ENCODE measurements around the gene TBRG1.

The TBRG1 gene

DNA sequence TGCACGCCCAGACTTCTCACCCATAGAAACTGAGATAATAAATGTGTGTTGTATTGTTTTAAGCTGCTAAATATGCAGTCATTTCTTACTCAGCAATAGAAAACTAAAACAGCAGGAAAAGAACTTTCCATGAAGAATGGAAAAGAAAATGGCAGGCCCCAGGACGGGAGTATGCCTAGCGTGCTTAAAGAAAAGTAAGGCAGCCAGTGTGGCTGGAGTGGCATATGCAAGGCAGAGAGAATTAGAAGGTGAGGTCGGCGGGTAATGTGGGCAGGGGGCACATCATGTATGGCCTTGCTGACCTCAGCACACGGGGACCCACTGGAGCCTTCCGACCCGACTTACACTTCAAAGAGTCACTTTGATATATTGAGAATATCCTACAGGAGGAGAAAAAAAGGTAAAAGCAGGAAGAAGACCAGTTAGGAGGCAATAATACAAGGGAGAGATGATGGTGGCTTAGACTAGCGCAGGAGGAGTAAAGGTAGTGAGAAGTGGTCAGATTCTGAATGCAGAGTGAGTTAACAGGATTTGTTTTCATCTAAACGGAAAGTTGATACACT, 20.5 kb downstream of the TBRG1 start:
- in situ Hi-C loops (cut with MboI; ENCODE audit: low sequenced_read_pairs, unreplicated experiment): loop anchor here (10.0 kb wide), 1 partner anchor 212 kb away; no protein-coding TSS in a partner anchor
- DNase-seq (ENCODE audit: low spot score): no peak
- TF ChIP-seq, protein P1, sequence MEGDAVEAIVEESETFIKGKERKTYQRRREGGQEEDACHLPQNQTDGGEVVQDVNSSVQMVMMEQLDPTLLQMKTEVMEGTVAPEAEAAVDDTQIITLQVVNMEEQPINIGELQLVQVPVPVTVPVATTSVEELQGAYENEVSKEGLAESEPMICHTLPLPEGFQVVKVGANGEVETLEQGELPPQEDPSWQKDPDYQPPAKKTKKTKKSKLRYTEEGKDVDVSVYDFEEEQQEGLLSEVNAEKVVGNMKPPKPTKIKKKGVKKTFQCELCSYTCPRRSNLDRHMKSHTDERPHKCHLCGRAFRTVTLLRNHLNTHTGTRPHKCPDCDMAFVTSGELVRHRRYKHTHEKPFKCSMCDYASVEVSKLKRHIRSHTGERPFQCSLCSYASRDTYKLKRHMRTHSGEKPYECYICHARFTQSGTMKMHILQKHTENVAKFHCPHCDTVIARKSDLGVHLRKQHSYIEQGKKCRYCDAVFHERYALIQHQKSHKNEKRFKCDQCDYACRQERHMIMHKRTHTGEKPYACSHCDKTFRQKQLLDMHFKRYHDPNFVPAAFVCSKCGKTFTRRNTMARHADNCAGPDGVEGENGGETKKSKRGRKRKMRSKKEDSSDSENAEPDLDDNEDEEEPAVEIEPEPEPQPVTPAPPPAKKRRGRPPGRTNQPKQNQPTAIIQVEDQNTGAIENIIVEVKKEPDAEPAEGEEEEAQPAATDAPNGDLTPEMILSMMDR (IDR thresholded peaks at IDR 0.05; ENCODE audit: borderline replicate concordance, control extremely low read depth, extremely low read depth, insufficient read depth, missing control alignments): no peak

DNA sequence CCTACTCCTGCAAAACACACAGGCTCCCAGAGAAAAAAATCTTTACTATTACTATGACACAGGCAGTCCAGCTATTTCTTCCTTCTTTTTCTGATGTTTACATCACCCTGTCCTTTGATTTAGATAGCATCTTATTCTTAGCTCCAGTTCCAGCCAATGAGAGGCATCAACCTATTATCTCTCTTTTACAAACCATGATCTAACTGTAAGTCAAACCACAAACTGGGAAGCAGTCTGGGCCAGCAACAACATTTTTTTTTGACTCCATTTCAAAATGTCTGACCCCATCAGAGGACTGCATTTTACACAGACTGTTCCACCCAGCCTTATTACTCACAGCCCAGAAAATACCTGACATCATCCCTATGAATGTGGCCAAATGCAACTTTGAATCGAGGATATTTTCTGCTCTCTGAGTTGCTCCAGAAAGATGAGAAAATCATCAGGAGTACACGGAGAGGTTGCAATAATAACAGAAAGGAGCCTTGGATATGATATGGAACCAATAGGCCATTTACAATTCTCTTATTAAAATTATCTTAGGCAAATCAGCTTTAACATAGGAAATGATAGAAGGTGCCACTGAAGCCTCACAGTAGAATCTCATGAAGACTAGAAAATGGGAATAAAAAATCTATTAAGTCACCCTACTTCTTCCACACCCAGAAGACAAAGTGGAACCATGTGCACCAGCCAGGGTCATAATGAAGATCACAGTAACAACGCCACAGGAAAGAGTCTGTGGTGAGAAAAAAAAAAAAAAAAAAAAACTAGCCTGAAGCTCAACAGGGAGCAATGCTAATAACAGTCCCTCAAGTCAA, 21.2 kb downstream of the TBRG1 start:
- DNase-seq (ENCODE audit: low spot score): no peak
- TF ChIP-seq, protein P1 (IDR thresholded peaks at IDR 0.05; ENCODE audit: borderline replicate concordance, control extremely low read depth, extremely low read depth, insufficient read depth, missing control alignments): no peak
- in situ Hi-C loops (cut with MboI; ENCODE audit: low sequenced_read_pairs, unreplicated experiment): loop anchor here (10.0 kb wide), 1 partner anchor 211 kb away; no protein-coding TSS in a partner anchor

DNA sequence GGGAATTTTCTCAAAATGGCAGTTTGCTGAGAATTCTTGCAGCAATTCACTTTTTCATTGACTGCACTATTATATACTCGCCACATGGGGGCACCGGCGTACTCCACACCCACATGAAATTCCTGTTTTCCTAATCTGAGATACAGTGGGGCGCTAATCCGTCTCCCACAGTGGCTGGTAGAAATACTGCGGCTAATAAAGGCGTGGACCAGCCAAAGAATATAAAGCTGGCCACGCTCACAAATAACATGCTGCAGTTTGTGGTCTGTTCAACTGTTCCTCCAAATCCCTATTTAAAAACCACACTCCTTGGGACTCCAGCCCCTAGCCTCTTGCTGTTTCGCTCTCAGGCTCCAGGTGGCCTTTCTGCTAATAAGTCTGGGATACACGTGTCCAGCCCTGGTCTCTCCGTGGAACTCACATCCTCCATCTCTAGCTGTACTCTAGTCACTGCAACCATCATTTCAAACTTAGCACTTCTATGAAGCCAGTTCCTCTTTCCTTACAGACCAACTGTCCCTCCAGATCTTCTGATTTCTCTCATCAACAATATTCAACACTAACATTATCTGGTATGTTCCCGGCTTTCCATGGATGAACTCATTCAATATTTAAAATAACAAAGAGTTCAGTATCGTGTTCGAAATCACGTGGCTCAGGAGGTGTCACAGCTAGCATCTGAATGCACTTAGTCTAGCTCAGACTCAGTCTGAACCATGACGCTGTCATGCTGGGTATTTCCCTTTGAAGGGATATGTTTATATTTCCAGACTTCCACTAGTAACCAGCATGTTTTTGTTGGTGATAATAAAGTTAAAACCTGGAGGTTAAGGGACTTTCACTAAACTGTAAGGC, 22.0 kb downstream of the TBRG1 start:
- TF ChIP-seq, protein P1 (IDR thresholded peaks at IDR 0.05; ENCODE audit: borderline replicate concordance, control extremely low read depth, extremely low read depth, insufficient read depth, missing control alignments): peak; percentile 70
- in situ Hi-C loops (cut with MboI; ENCODE audit: low sequenced_read_pairs, unreplicated experiment): loop anchor here (10.0 kb wide), 1 partner anchor 210 kb away; no protein-coding TSS in a partner anchor
- DNase-seq (ENCODE audit: low spot score): peak; percentile 48

DNA sequence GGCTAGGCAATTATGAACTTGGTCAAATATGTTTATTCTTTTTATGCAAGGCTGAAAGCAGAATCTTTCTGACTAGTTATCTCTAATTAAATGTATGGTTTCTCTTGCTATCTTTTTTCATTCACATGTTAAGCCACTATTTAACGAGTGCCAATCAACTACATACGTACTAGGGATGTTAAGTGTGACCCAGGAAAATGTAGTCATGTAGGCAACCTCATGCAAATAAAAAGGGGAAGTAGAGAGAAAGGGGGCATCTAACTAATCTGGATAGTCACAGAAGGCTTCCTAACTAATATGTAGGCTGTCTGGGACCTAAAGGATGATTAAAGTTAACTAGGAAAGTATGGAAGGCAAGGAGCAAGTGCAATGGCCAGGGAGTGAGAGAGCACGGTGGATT, 23.5 kb downstream of the TBRG1 start:
- in situ Hi-C loops (cut with MboI; ENCODE audit: low sequenced_read_pairs, unreplicated experiment): loop anchor here (10.0 kb wide), 1 partner anchor 209 kb away; no protein-coding TSS in a partner anchor
- TF ChIP-seq, protein P1 (IDR thresholded peaks at IDR 0.05; ENCODE audit: borderline replicate concordance, control extremely low read depth, extremely low read depth, insufficient read depth, missing control alignments): no peak
- DNase-seq (ENCODE audit: low spot score): no peak

DNA sequence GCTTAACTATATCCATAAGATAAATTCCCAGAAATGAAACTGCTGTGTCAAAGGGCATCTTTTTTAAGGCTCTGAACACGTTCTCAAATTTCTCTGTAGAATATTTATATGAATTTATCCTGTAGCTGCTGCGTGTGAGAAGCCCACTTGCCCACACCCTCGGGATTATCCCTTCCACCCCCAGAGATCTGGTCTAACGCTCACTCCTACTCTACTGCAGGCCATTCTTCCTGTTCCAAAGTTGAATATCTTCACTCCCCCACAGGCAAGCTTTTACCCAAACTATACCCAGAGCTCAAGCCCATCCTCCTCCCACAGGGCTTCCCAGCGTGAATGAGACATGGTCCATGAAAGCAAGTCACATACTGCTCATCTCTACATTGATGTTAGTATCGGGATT, 25.9 kb downstream of the TBRG1 start:
- TF ChIP-seq, protein P1 (IDR thresholded peaks at IDR 0.05; ENCODE audit: borderline replicate concordance, control extremely low read depth, extremely low read depth, insufficient read depth, missing control alignments): no peak
- in situ Hi-C loops (cut with MboI; ENCODE audit: low sequenced_read_pairs, unreplicated experiment): loop anchor here (10.0 kb wide), 1 partner anchor 206 kb away; no protein-coding TSS in a partner anchor
- no peak for DNase-seq (ENCODE audit: low spot score)

Measured in GM13976 (cell line).